ENCODE measurements around the gene NOS1AP.

DNA sequence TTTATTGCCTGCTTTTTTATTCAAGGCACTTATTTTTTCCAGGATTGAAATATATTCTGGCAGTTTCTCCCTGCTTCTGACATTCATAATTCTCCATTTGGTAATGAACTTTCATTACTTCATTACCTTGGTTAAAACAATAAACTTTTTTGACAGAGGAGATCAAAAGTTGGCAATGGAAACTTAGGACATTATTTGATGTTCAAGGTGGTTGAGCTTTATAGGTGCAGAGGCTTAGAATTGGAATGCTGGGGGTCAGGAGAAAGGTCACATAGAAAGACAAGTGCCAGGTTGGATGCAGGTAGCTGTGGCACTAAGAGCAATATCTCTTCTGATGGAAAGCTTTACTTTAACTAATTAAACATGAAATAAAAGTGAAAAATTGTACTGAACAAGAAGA is 154.8 kb downstream of the NOS1AP start:
- no peak for TF ChIP-seq CSDC2 (CRISPR knock-in tag; IDR thresholded peaks at IDR 0.05)
- TF ChIP-seq TOX (CRISPR knock-in tag; IDR thresholded peaks at IDR 0.05; ENCODE audit: borderline replicate concordance) = no peak
- no peak for TF ChIP-seq ISL1 (CRISPR knock-in tag; IDR thresholded peaks at IDR 0.05)
- TF ChIP-seq BACH2 (CRISPR knock-in tag; IDR thresholded peaks at IDR 0.05; ENCODE audit: borderline replicate concordance) = no peak
- TF ChIP-seq GLIS3 (CRISPR knock-in tag; IDR thresholded peaks at IDR 0.05) = no peak
- no peak for TF ChIP-seq ARNTL (CRISPR knock-in tag; IDR thresholded peaks at IDR 0.05; ENCODE audit: borderline replicate concordance, low read depth)
- TF ChIP-seq, protein P1, sequence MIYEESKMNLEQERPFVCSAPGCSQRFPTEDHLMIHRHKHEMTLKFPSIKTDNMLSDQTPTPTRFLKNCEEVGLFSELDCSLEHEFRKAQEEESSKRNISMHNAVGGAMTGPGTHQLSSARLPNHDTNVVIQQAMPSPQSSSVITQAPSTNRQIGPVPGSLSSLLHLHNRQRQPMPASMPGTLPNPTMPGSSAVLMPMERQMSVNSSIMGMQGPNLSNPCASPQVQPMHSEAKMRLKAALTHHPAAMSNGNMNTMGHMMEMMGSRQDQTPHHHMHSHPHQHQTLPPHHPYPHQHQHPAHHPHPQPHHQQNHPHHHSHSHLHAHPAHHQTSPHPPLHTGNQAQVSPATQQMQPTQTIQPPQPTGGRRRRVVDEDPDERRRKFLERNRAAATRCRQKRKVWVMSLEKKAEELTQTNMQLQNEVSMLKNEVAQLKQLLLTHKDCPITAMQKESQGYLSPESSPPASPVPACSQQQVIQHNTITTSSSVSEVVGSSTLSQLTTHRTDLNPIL (CRISPR knock-in tag; IDR thresholded peaks at IDR 0.05; ENCODE audit: low read depth) = no peak
- TF ChIP-seq ZNF8 (CRISPR knock-in tag; IDR thresholded peaks at IDR 0.05) = no peak
- TF ChIP-seq, protein P2, sequence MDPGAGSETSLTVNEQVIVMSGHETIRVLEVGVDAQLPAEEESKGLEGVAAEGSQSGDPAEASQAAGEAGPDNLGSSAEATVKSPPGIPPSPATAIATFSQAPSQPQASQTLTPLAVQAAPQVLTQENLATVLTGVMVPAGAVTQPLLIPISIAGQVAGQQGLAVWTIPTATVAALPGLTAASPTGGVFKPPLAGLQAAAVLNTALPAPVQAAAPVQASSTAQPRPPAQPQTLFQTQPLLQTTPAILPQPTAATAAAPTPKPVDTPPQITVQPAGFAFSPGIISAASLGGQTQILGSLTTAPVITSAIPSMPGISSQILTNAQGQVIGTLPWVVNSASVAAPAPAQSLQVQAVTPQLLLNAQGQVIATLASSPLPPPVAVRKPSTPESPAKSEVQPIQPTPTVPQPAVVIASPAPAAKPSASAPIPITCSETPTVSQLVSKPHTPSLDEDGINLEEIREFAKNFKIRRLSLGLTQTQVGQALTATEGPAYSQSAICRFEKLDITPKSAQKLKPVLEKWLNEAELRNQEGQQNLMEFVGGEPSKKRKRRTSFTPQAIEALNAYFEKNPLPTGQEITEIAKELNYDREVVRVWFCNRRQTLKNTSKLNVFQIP (CRISPR knock-in tag; IDR thresholded peaks at IDR 0.05; ENCODE audit: borderline replicate concordance, low read depth) = no peak
- no peak for TF ChIP-seq ESRRG (CRISPR knock-in tag; IDR thresholded peaks at IDR 0.05)
- TF ChIP-seq ZNF565 (CRISPR knock-in tag; conservative IDR thresholded peaks at IDR 0.05; ENCODE audit: low read depth) = no peak
- no peak for TF ChIP-seq ZFP3 (CRISPR knock-in tag; IDR thresholded peaks at IDR 0.05)
- TF ChIP-seq, protein P3, sequence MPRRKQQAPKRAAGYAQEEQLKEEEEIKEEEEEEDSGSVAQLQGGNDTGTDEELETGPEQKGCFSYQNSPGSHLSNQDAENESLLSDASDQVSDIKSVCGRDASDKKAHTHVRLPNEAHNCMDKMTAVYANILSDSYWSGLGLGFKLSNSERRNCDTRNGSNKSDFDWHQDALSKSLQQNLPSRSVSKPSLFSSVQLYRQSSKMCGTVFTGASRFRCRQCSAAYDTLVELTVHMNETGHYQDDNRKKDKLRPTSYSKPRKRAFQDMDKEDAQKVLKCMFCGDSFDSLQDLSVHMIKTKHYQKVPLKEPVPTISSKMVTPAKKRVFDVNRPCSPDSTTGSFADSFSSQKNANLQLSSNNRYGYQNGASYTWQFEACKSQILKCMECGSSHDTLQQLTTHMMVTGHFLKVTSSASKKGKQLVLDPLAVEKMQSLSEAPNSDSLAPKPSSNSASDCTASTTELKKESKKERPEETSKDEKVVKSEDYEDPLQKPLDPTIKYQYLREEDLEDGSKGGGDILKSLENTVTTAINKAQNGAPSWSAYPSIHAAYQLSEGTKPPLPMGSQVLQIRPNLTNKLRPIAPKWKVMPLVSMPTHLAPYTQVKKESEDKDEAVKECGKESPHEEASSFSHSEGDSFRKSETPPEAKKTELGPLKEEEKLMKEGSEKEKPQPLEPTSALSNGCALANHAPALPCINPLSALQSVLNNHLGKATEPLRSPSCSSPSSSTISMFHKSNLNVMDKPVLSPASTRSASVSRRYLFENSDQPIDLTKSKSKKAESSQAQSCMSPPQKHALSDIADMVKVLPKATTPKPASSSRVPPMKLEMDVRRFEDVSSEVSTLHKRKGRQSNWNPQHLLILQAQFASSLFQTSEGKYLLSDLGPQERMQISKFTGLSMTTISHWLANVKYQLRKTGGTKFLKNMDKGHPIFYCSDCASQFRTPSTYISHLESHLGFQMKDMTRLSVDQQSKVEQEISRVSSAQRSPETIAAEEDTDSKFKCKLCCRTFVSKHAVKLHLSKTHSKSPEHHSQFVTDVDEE (CRISPR knock-in tag; IDR thresholded peaks at IDR 0.05) = no peak

All from SK-N-SH treated with all-trans-retinoic acid at 6 μM for 48 hours (cell line).